Fibroblast of lung (primary cell): ENCODE results near the gene ERBB4. TPM values are rescaled to one million over a fixed set of nuclear protein-coding genes. Genes with fewer than 3 reads are reported as not detected.

Experiments used
- DNase-seq, 2 donors: peaks; one replicate each; pipeline versions ENCODE4 v3.0.0 to v3.0.0-alpha.2; 2010; ENCODE audit warnings: low read depth in 2 of 2
- H2AFZ ChIP-seq: 2 replicates; pipeline ENCODE4 v1.5.1; 2012; ENCODE audit warnings: low read length, control low read depth, inconsistent platforms
- H3K27ac ChIP-seq: 2 replicates; pipeline ENCODE4 v1.5.1; 2011; ENCODE audit warnings: low read length, control low read depth; ENCODE audit not compliant: insufficient read depth
- H3K27me3 ChIP-seq: 2 replicates; pipeline ENCODE4 v1.5.1; 2011; ENCODE audit warnings: mild to moderate bottlenecking, low read length; ENCODE audit not compliant: control insufficient read depth, insufficient read depth
- H3K36me3 ChIP-seq: 2 replicates; pipeline ENCODE4 v1.5.1; 2011; ENCODE audit warnings: low read length; ENCODE audit not compliant: control insufficient read depth, insufficient read depth
- H3K4me1 ChIP-seq: 2 replicates; pipeline ENCODE4 v1.5.1; 2011; ENCODE audit warnings: low read length; ENCODE audit not compliant: control insufficient read depth, insufficient read depth; ENCODE audit errors: extremely low read depth
- H3K4me2 ChIP-seq: 2 replicates; pipeline ENCODE4 v1.5.1; 2011; ENCODE audit warnings: low read length, control low read depth; ENCODE audit not compliant: insufficient read depth; ENCODE audit errors: extremely low read depth
- H3K4me3 ChIP-seq, 4 experiments: fragments of 200-600 bp in 1 of 4; sonication (generic) in 1 of 4; replicated peaks in 1 of 4; 2 replicates each; pipeline ENCODE4 v1.5.1; 2011 to 2016; ENCODE audit warnings: low read length in 4 of 4, low read depth in 3 of 4, mild to moderate bottlenecking in 3 of 4, control low read depth in 2 of 4, inconsistent platforms in 1 of 4, mixed read lengths in 1 of 4; ENCODE audit not compliant: insufficient read depth in 1 of 4; ENCODE audit errors: control extremely low read depth in 1 of 4
- H3K79me2 ChIP-seq: 2 replicates; pipeline ENCODE4 v1.5.1; 2012; ENCODE audit warnings: mild to moderate bottlenecking, low read length, inconsistent platforms; ENCODE audit not compliant: control insufficient read depth, insufficient read depth
- H3K9ac ChIP-seq: 2 replicates; pipeline ENCODE4 v1.5.1; 2011; ENCODE audit warnings: mild to moderate bottlenecking, low read length, control low read depth; ENCODE audit not compliant: insufficient read depth
- H3K9me3 ChIP-seq: 2 replicates; pipeline ENCODE4 v1.5.1; 2012; ENCODE audit warnings: low read depth, low read length; ENCODE audit not compliant: control insufficient read depth, insufficient read depth
- H4K20me1 ChIP-seq: 2 replicates; pipeline ENCODE4 v1.5.1; 2011; ENCODE audit warnings: low read length; ENCODE audit not compliant: control insufficient read depth, insufficient read depth; ENCODE audit errors: extremely low read depth
- CTCF ChIP-seq, 2 donors: IDR thresholded peaks in 1 of 2; conservative IDR thresholded peaks in 1 of 2; 1 replicate in 1 of 2; 2 replicates in 1 of 2; pipeline ENCODE4 v1.5.1; 2011 to 2012; ENCODE audit warnings: low read length in 2 of 2, control low read depth in 1 of 2, inconsistent platforms in 1 of 2, low read depth in 1 of 2, mild to moderate bottlenecking in 1 of 2
- EZH2 ChIP-seq: IDR thresholded peaks from 2 replicates; pipeline ENCODE4 v1.5.1; 2012; ENCODE audit warnings: low read length, control low read depth, mild to moderate bottlenecking; ENCODE audit errors: missing control alignments
- polyA plus RNA-seq, 2 donors: library from polyadenylated mRNA; depleted of rRNA in 1 of 2; stranded (reverse) in 1 of 2; unstranded in 1 of 2; fragments of >200 nt; gene quantifications; 2 replicates each; pipeline ENCODE4 v1.2.1, GENCODE V29; 2011 to 2012; ENCODE audit warnings: missing spikeins in 1 of 2
- total RNA-seq: library from RNA; depleted of rRNA; stranded (reverse); fragments of >200 nt; gene quantifications from 2 replicates; pipeline ENCODE4 v1.2.1, GENCODE V29; 2014

The ERBB4 gene
- total and polyA plus RNA-seq, 2 donors (not counting 1 experiment from before 2014, with no cell fraction given) = 0.08 to 0.17 TPM

DNA sequence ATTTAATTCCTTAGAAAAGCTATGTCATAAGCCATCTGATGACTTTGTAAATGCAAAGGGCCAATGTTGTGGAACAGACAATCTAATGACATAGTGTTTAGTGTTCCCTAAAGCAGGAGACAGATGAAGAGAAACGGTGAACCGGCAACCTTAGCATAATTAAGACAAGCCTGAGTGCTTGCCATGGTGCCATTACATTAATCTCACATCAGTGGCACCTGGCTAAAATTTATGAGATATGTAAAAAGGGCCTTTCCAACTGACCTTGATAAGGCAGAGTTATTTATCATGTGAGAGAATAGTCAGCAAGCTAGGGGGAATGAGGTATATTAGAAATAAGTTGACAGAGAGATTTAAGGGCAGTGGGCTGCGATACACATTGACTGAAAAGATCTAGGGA is 261.8 kb downstream of the ERBB4 start:
- Histone ChIP-seq H3K27me3 (no peaks in the 10 kb centered on the region), H4K20me1 (no peaks in the 10 kb centered on the region), H3K79me2 (no peaks in the 10 kb centered on the region), H3K36me3 (no peaks in the 10 kb centered on the region), H3K4me3 (no peak overlapping the region), H2AFZ (no peak overlapping the region), H3K9me3 (no peaks in the 10 kb centered on the region), H3K9ac (no peak overlapping the region), H3K4me1 (no peaks in the 10 kb centered on the region), H3K4me2 (no peak overlapping the region), H3K27ac (no peak overlapping the region)
- TF ChIP-seq EZH2 = no peak
- TF ChIP-seq CTCF (conservative IDR thresholded peaks at IDR 0.05 in 1 of 2, IDR thresholded peaks at IDR 0.05 in 1 of 2; ENCODE audit: low read depth in 1 of 2, low read length in 2 of 2) = no peak
- DNase-seq = no peak

GRCh38 chr2:212274215-212274614 is 264.4 kb downstream of the ERBB4 start:
- Histone ChIP-seq H3K27me3 (no peaks in the 10 kb centered on the region), H3K4me2 (no peak overlapping the region), H4K20me1 (no peaks in the 10 kb centered on the region), H3K9ac (no peak overlapping the region), H2AFZ (no peak overlapping the region), H3K9me3 (no peaks in the 10 kb centered on the region), H3K79me2 (no peaks in the 10 kb centered on the region), H3K4me1 (no peaks in the 10 kb centered on the region), H3K4me3 (no peak overlapping the region), H3K27ac (no peak overlapping the region), H3K36me3 (no peaks in the 10 kb centered on the region)
- no peak for TF ChIP-seq EZH2
- DNase-seq = no peak

DNA sequence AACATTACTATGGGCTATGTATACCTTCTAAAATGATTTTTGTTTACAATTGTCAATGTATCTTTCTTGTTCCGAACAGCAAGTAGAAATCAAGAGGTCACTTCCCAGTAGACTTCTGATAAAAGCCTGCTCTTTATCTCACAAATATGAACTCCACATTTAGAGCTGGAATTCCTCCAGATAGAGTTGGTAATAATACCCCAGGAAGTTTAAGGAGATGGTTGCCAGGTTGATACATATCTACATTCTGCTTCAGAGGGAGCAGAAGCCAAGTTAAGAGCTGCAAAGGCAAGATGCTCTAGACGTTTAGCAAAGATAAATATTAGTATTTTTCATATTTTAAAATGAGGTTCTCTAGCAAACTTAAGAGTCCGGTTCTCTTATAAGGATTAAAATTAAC is 267.0 kb downstream of the ERBB4 start:
- no peak overlapping the region for H3K27ac ChIP-seq
- no peaks in the 10 kb centered on the region for H3K9me3 ChIP-seq
- H3K4me3 ChIP-seq = no peak overlapping the region
- no peak overlapping the region for H3K9ac ChIP-seq
- no peak for DNase-seq
- H3K4me1 ChIP-seq = no peaks in the 10 kb centered on the region
- TF ChIP-seq CTCF (conservative IDR thresholded peaks at IDR 0.05 in 1 of 2, IDR thresholded peaks at IDR 0.05 in 1 of 2; ENCODE audit: low read depth in 1 of 2, low read length in 2 of 2) (no peak), EZH2 (no peak)
- H3K36me3 ChIP-seq = no peaks in the 10 kb centered on the region
- no peak overlapping the region for H2AFZ ChIP-seq
- H3K27me3 ChIP-seq = no peaks in the 10 kb centered on the region
- H4K20me1 ChIP-seq = no peaks in the 10 kb centered on the region
- H3K4me2 ChIP-seq = no peak overlapping the region
- H3K79me2 ChIP-seq = no peaks in the 10 kb centered on the region
